Spleen (tissue), 7 donors: ENCODE results near the gene PPP1R12C.

Experiments
- CTCF ChIP-seq, 11 experiments: fragments of 200-600 bp in 7 of 11; fragments of 450-650 bp in 4 of 11; sonication (generic) in 4 of 11; IDR thresholded peaks in 8 of 11; conservative IDR thresholded peaks in 3 of 11; 1 replicate in 7 of 11; 2 replicates in 4 of 11; pipeline versions ENCODE4 v1.4.0 to v1.8.0; 2016 to 2021; ENCODE audit warnings: antibody characterized with exemption in 11 of 11, inconsistent platforms in 4 of 11, mild to moderate bottlenecking in 1 of 11
- POLR2A ChIP-seq, 3 donors: fragments of 450-650 bp; IDR thresholded peaks; one replicate each; pipeline ENCODE4 v1.5.1; 2017; ENCODE audit warnings: antibody characterized with exemption in 3 of 3, mild to moderate bottlenecking in 1 of 3
- POLR2AphosphoS5 ChIP-seq, 3 donors: sonication (generic); formaldehyde crosslinking; IDR thresholded peaks; one replicate each; pipeline ENCODE4 v1.5.1; 2017; ENCODE audit warnings: antibody characterized with exemption in 3 of 3
- donor health status: DM: no; HTN: no; CAD: no; lungs with moderate emphysema.
- donor health status: DM: no; HTN: no; CAD: no.
- donor health status: DM: no; HTN: no; CAD: no.

DNA sequence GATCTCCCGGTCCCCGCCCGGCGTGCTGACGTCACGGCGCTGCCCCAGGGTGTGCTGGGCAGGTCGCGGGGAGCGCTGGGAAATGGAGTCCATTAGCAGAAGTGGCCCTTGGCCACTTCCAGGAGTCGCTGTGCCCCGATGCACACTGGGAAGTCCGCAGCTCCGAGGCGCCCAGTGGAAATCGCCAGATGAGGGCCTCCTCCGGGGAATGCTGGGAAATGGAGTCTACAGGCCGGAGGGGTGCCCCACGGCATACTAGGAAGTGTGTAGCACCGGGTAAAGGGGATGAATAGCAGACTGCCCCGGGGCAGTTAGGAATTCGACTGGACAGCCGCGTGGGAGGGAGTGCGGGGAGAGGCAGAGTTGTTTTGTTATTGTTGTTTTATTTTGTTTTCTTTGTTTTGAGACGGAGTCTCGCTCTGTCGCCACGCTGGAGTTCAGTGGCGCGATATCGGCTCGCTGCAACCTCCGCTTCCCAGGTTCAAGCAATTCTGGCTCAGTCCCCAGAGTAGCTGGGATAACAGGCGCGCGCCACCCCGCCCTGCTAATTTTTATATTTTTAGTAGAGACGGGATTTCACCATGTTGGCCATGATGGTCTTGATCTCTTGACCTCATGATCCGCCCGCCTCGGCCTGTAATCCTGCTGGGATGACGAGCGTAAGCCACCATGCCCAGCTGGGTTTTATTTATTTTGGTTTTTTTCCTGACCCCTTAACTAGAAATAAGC is 390 bp upstream of the PPP1R12C start:
- TF ChIP-seq POLR2A (IDR thresholded peaks at IDR 0.05) (peak in 1 of 3 donors; percentile 39), CTCF (IDR thresholded peaks at IDR 0.05 in 8 of 11, conservative IDR thresholded peaks at IDR 0.05 in 3 of 11) (peak in 4 of 11 experiments; percentile 15 to 34 (median 28)), POLR2AphosphoS5 (IDR thresholded peaks at IDR 0.05) (peak; percentile 90 to 96 (median 90))
